DMS79 (cell line): ENCODE results near the gene RASAL2.
"Not testable (repeated sequence)": the region's sequence is repeated elsewhere in the genome, so short reads cannot be mapped to it uniquely, and the experiment has no call there.

Experiments
- DNase-seq: peaks from one replicate; lab custom pipeline; 2025; lab: John Stamatoyannopoulos, UW

RASAL2 gene

DNA sequence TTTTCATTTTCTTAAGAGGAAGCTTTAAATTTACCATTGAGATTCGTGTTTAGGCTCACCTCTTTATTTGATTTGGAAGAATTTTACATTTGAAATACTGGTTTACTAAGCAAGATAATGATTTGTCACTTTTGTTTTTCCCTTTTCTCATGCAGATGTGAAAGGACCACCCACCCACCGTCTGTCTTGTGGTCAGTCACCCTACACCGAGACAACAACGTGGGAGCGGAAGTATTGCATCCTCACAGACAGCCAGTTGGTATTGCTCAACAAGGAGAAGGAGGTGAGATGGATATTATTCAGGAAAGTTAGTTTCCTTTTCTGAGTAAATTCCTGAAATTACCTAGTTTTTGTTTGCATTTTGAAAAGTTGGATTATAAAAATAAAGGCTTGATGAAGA lies 189.5 kb downstream of the RASAL2 start:
- DNase-seq = no peak

GRCh38 chr1:178284058-178284457 lies 190.2 kb downstream of the RASAL2 start:
- DNase-seq = no peak

DNA sequence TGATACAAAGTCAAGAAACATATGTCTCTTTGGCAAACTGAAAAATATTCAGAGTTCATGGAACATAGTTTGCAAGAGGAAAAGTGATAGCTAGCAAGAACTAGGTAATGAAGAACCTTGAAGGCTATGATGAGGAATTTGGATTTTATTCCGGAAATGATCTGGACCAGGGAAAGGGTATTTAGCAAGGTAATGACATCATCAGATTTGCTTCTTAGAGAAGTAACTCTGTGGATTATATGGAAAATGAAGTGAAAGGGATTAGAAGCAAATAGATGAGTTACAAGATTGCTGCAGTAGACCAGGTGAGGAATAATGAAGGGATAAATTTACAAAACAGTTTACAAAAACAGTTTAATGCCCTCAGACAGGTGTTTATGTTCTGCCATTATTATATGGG lies 197.3 kb downstream of the RASAL2 start:
- no peak for DNase-seq

DNA sequence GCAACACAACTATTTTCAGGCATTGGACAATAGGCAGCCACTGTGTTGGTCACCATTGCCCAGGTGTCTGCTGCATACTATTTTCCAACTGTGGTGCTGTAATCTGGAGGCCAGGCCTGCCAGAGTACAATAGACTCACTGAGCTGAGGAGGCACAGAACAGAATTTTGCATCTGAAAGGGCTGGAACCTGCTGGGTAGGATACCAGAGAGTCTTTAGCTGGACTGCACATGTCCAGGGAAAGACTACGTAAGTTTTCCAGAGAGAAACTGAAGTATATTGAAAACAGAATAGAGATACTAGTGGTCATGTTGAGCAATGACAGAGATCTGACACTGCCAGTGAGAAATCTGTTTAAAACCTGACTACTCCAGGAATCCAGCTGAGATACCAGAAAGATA lies 200.8 kb downstream of the RASAL2 start:
- DNase-seq = no peak

DNA sequence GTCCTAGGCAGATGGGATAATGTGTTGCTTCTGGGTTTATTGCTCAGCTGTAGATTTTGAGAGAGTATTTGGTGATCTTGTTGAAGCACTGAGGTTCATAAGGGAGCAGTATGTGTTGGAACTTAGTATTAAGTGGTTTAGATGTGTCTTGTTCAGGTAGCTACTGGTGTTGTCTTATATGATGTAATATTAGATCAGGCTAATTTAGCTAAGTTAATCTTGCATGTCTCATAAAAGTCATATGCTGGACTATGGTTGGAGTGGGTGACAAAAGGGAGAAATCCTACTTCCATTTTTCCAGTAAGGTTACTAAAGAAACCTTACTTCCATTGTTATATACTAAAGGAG lies 206.4 kb downstream of the RASAL2 start:
- DNase-seq = no peak

- no peak for DNase-seq
These were observed 207.2 kb downstream of the RASAL2 start for GRCh38 chr1:178301141-178301540.

- DNase-seq = no peak
These were observed 213.4 kb downstream of the RASAL2 start for GRCh38 chr1:178307264-178307663.

DNA sequence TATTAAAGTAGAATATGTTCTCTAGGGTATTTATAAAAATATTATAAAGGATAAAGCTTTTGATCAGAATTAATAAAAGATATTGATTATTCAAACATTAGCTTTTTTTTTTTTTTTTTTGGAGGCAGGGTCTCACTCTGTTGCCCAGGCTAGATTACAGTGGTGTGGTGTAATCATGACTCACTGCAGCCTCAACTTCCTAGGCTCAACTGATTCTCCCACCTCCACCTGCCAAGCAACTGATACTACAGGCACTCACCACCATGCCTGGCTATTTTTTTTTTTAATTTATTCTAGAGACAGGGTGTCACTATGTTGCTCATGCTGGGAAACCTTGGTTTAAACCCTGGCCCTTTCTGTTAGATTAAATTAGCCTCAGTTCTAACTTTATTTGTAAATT lies 214.5 kb downstream of the RASAL2 start:
- DNase-seq = no peak

- DNase-seq = peak; percentile 55
These were observed 216.8 kb downstream of the RASAL2 start for GRCh38 chr1:178310685-178311105.

- no peak for DNase-seq
These were observed 217.3 kb downstream of the RASAL2 start for GRCh38 chr1:178311164-178311563.

DNA sequence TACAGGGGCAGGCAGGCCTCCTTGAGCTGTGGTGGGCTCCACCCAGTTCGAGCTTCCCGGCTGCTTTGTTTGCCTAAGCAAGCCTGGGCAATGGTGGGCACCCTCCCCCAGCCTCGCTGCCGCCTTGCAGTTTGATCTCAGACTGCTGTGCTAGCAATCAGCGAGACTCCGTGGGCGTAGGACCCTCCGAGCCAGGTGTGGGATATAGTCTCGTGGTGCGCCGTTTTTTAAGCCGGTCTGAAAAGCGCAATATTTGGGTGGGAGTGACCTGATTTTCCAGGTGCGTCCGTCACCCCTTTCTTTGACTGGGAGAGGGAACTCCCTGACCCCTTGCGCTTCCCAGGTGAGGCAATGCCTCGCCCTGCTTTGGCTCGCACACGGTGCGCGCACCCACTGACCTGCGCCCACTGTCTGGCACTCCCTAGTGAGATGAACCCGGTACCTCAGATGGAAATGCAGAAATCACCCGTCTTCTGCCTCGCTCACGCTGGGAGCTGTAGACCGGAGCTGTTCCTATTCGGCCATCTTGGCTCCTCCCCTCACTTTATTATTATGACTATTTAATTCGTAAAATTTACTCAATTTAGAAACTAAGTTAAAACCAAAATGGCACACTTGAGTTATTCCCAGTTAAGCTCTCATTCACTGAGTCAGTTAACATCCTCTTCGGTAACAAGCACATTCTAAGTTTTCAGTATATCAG lies 226.5 kb downstream of the RASAL2 start:
- DNase-seq = not testable (repeated sequence)

DNA sequence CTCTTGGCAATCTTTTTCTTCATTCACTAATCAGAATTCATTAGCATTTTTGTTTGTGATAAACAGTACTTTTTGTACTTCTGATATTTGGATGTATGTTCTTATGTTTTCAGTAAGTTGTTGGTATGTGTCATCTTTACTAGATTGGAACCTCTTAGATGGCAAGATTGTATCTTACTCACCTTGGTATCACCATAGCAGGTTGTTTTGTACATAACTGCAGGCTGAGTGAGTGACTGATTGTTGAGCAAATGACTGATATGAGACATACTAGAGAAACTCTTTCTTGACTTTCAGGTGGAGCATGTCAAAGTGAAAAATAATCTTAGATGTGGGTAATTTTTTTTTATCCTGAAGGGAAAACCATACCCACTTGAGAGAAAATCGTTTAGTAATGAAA lies 229.2 kb downstream of the RASAL2 start:
- DNase-seq = no peak

GRCh38 chr1:178324003-178324402 lies 230.1 kb downstream of the RASAL2 start:
- DNase-seq = no peak

GRCh38 chr1:178328728-178329127 lies 234.8 kb downstream of the RASAL2 start:
- DNase-seq = no peak

GRCh38 chr1:178330153-178330552 lies 236.2 kb downstream of the RASAL2 start:
- DNase-seq = no peak

DNA sequence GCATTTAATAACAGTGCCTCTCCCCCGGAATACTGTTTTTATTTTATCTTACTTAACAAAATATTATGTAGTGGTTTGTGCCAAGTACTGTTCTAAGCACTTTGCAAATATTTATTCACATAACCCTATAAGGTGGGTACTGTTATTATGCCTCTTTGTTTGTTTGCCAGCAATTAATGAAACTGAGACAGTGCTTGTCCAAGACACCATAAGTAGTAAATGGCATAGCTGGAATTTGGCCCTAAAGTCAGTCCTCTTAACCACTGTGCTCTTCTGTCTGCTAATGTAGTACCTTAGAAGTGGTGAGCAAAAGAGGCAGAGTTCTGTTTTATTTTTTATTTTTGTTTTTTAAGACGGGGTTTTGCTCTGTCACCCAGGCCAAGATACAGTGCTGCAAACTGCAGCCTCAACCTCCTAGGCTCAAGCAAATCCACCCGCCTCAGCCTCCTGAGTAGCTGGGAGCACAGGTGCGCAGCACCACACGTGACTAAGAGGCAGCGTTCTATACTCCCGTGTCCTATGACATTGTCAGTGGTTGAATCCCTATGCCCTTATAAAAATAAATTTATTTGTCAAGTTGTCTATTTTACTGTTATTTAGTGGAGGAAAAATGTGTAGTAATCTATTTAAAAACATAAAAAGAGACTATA lies 237.1 kb downstream of the RASAL2 start:
- DNase-seq = peak; percentile 76

- DNase-seq = no peak
These were observed 241.5 kb downstream of the RASAL2 start for GRCh38 chr1:178335426-178335825.

DNA sequence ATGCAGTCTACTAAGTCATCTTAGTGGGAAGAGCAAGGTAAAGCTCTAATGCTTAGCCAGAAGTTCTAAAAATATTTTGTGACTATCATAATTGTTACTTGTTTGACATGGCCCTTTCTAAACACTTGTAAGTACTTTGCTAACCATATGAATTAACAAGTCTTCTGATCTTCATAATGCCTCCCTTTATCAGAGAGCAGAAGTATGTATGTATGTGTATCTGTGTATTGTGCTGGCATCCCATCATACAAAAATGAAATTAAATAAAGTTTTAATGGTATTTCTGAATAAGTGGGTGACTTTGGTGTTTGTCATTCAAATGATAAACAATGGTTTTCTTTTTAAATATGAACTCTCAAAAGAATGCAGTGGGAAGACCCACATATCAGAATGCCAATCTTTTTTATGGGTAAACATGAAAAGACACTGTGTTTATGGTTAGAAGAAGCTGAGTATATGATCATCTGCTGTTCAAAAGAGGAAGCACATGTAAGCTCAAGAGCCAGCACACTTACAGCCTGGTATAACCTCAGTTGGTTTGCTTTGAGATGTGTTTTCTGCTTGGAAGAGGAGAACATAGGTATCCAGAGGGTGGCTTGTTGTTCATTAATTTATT lies 243.3 kb downstream of the RASAL2 start:
- DNase-seq = no peak

- DNase-seq = no peak
These were observed 245.9 kb downstream of the RASAL2 start for GRCh38 chr1:178339834-178340233.

GRCh38 chr1:178341261-178341956 lies 247.5 kb downstream of the RASAL2 start:
- DNase-seq = no peak

GRCh38 chr1:178342745-178343144 lies 248.8 kb downstream of the RASAL2 start:
- no peak for DNase-seq

DNA sequence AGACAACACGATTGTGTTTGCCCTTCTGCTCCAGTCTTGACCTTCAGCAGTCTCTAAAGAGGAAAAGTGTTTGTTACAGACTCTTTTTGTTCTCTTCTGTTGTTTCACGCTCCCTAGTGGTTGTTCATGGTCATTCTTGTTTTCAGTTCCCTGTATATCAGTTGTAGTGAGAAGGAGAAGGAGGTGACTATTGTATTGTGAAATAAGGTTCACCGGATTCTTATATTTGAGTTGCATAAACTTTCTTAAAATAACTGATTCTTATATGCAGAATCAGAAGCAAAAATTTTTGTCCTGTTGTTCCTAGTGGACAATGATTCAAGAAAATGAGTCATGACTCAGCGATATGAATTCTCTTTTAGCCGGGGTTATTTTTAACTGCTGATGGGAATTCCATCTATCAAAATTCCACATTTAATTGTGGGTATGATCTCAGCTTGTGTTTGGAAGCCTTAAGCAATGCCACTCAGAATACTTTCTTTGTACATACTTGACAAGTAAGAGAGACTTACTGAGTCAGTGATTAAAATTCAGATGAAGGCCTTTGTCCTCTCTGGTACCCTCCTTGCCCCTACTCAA lies 250.7 kb downstream of the RASAL2 start:
- no peak for DNase-seq

GRCh38 chr1:178345238-178345637 lies 251.3 kb downstream of the RASAL2 start:
- DNase-seq = no peak
